ENCODE results near the gene NOTCH4.
A peak's percentile ranks its signal among the peaks of the same experiment; 100 is the strongest.

Gene NOTCH4

GRCh38 chr6:32255199-32256153, 31.6 kb upstream of the NOTCH4 start:
- Histone ChIP-seq H3K36me3 (ENCODE audit: control insufficient read depth, insufficient read depth, low read length) (no peaks in the 10 kb centered on the region), H3K9ac (no peak overlapping the region), H3K27ac (peak overlapping the region; percentile 33), H3K9me3 (ENCODE audit: control insufficient read depth, low read length) (no peaks in the 10 kb centered on the region), H3K4me1 (no peaks in the 10 kb centered on the region), H3K27me3 (ENCODE audit: control insufficient read depth, insufficient read depth, low read length) (no peaks in the 10 kb centered on the region), H2AFZ (peak overlapping the region; percentile 86), H3K4me2 (ENCODE audit: low read length) (peak overlapping the region; percentile 47), H3K79me2 (no peaks in the 10 kb centered on the region), H3K4me3 (ENCODE audit: low read depth, low read length) (peak overlapping the region; percentile 46)
- TF ChIP-seq, protein P1, sequence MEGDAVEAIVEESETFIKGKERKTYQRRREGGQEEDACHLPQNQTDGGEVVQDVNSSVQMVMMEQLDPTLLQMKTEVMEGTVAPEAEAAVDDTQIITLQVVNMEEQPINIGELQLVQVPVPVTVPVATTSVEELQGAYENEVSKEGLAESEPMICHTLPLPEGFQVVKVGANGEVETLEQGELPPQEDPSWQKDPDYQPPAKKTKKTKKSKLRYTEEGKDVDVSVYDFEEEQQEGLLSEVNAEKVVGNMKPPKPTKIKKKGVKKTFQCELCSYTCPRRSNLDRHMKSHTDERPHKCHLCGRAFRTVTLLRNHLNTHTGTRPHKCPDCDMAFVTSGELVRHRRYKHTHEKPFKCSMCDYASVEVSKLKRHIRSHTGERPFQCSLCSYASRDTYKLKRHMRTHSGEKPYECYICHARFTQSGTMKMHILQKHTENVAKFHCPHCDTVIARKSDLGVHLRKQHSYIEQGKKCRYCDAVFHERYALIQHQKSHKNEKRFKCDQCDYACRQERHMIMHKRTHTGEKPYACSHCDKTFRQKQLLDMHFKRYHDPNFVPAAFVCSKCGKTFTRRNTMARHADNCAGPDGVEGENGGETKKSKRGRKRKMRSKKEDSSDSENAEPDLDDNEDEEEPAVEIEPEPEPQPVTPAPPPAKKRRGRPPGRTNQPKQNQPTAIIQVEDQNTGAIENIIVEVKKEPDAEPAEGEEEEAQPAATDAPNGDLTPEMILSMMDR (IDR thresholded peaks at IDR 0.05): peak; percentile 42

DNA sequence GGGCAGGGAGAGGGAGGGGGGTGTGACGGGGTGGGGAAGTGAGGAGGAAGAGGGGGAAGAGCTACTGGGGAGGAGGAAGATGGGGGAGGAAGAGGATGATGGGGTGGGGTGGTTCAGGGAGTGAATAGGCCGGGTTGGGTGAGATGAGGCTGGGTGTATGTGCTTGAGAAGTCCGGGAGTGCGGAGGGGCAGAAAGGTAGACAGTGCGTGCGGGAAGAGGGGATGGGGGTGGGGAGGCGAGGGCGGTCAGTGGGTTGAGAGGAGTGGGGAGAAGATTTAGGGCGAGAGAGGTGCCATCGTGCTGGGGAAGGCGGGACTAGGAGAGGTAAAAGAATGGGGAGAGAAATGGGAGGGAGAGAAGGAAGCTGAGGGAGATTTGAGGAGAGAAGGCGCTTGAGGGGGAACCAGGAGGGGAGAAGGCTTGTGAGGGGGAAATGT, 30.9 kb upstream of the NOTCH4 start:
- Histone ChIP-seq H3K27ac (no peak overlapping the region), H3K27me3 (ENCODE audit: control insufficient read depth, insufficient read depth, low read length) (no peaks in the 10 kb centered on the region), H3K4me1 (no peaks in the 10 kb centered on the region)

GRCh38 chr6:32252331-32253009, 28.6 kb upstream of the NOTCH4 start:
- H3K9ac ChIP-seq: no peak overlapping the region
- no peaks in the 10 kb centered on the region for H3K79me2 ChIP-seq
- no peaks in the 10 kb centered on the region for H3K36me3 ChIP-seq (ENCODE audit: control insufficient read depth, insufficient read depth, low read length)
- H3K4me1 ChIP-seq: no peaks in the 10 kb centered on the region
- H2AFZ ChIP-seq: no peak overlapping the region
- no peak overlapping the region for H3K4me3 ChIP-seq (ENCODE audit: low read depth, low read length)
- TF ChIP-seq, protein P1 (IDR thresholded peaks at IDR 0.05): no peak
- no peak overlapping the region for H3K4me2 ChIP-seq (ENCODE audit: low read length)
- H3K9me3 ChIP-seq (ENCODE audit: control insufficient read depth, low read length): no peaks in the 10 kb centered on the region
- no peaks in the 10 kb centered on the region for H3K27me3 ChIP-seq (ENCODE audit: control insufficient read depth, insufficient read depth, low read length)
- no peak overlapping the region for H3K27ac ChIP-seq

More for the DNA sequence above, 30.9 kb upstream of the NOTCH4 start:
- H3K36me3 ChIP-seq (ENCODE audit: control insufficient read depth, insufficient read depth, low read length): no peaks in the 10 kb centered on the region
- no peaks in the 10 kb centered on the region for H3K79me2 ChIP-seq
- peak overlapping the region; percentile 47 for H3K4me2 ChIP-seq (ENCODE audit: low read length)
- peak overlapping the region; percentile 46 for H3K4me3 ChIP-seq (ENCODE audit: low read depth, low read length)
- no peaks in the 10 kb centered on the region for H3K9me3 ChIP-seq (ENCODE audit: control insufficient read depth, low read length)
- peak overlapping the region; percentile 86 for H2AFZ ChIP-seq
- TF ChIP-seq, protein P1 (IDR thresholded peaks at IDR 0.05): no peak
- no peak overlapping the region for H3K9ac ChIP-seq

GRCh38 chr6:32249262-32249661, 25.4 kb upstream of the NOTCH4 start:
- Histone ChIP-seq H2AFZ (no peak overlapping the region), H3K4me3 (ENCODE audit: low read depth, low read length) (no peak overlapping the region), H3K36me3 (ENCODE audit: control insufficient read depth, insufficient read depth, low read length) (no peaks in the 10 kb centered on the region), H3K4me2 (ENCODE audit: low read length) (no peak overlapping the region), H3K27ac (no peak overlapping the region), H3K79me2 (no peaks in the 10 kb centered on the region), H3K9me3 (ENCODE audit: control insufficient read depth, low read length) (no peaks in the 10 kb centered on the region), H3K4me1 (peaks cover 2% of the 10 kb centered on the region), H3K27me3 (ENCODE audit: control insufficient read depth, insufficient read depth, low read length) (no peaks in the 10 kb centered on the region), H3K9ac (no peak overlapping the region)
- TF ChIP-seq, protein P1 (IDR thresholded peaks at IDR 0.05): no peak
